GM13977 (cell line): ENCODE results near the gene PTCD1.

ENCODE experiments used
- DNase-seq: peaks from one replicate; pipeline ENCODE4 v3.0.0; 2012; ENCODE audit warnings: low spot score
- in situ Hi-C: fragments of 300-500 bp; cut with MboI; formaldehyde crosslinking; loops from one replicate; pipeline ENCODE4 v1.12.0; 2022; ENCODE audit warnings: low sequenced_read_pairs, low pct_unique_long_range_greater_than_20kb, mixed read lengths, inconsistent platforms; ENCODE audit not compliant: unreplicated experiment
- TF ChIP-seq, protein P1 (sequence below): IDR thresholded peaks from 2 replicates; pipeline ENCODE4 v1.5.1; 2012; ENCODE audit warnings: mild to moderate bottlenecking, control low read depth; ENCODE audit not compliant: insufficient read depth; ENCODE audit errors: extremely low read depth, missing control alignments

The PTCD1 gene

DNA sequence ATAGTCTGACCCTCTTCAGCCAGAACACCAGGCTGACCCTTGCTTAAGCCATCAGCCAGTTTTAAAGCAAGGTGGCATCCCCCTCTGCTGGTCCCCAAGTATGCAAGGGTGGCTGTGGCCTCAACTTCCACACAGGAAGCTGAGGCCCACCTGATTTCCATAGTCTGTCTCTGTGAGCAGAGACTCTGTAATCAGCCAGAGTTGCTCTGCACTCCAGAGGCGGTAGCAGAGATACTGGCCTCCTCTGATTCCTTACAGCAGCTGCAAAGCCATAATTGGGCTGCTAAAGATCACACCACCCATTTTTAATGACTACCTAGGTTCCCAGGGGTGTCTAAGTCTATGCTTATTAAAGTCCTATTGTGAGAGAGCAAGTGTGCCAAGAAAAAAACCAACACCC is 32.0 kb downstream of the PTCD1 start:
- no peak for DNase-seq
- TF ChIP-seq, protein P1, sequence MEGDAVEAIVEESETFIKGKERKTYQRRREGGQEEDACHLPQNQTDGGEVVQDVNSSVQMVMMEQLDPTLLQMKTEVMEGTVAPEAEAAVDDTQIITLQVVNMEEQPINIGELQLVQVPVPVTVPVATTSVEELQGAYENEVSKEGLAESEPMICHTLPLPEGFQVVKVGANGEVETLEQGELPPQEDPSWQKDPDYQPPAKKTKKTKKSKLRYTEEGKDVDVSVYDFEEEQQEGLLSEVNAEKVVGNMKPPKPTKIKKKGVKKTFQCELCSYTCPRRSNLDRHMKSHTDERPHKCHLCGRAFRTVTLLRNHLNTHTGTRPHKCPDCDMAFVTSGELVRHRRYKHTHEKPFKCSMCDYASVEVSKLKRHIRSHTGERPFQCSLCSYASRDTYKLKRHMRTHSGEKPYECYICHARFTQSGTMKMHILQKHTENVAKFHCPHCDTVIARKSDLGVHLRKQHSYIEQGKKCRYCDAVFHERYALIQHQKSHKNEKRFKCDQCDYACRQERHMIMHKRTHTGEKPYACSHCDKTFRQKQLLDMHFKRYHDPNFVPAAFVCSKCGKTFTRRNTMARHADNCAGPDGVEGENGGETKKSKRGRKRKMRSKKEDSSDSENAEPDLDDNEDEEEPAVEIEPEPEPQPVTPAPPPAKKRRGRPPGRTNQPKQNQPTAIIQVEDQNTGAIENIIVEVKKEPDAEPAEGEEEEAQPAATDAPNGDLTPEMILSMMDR: no peak
- in situ Hi-C loops: no loop called here

- in situ Hi-C loops: no loop called here
- TF ChIP-seq, protein P1: no peak
- no peak for DNase-seq
Measured at GRCh38 chr7:99404977-99405320, 33.6 kb downstream of the PTCD1 start.

GRCh38 chr7:99404235-99404976 is 34.2 kb downstream of the PTCD1 start:
- TF ChIP-seq, protein P1: no peak
- no peak for DNase-seq
- in situ Hi-C loops: no loop called here

DNA sequence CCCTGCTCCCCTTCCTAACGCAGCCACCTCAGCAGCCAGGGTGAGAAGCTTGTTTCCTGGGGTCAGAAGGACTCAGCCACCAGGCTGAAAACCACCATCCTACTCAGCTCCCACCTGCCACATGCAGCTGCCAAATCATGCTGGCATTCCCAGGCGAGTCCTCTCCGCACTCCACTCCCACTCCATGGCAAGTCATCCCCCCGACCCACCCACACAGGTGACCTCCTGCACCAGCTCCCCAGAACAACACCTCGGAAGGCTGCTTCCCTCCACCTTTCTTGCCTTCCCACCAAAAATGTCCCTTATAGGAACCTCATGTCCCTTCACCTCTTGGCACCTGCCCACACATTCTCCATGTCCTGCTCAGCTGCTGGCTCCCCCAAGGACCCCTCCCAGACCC is 34.8 kb downstream of the PTCD1 start:
- TF ChIP-seq, protein P1: no peak
- no peak for DNase-seq
- in situ Hi-C loops: no loop called here

DNA sequence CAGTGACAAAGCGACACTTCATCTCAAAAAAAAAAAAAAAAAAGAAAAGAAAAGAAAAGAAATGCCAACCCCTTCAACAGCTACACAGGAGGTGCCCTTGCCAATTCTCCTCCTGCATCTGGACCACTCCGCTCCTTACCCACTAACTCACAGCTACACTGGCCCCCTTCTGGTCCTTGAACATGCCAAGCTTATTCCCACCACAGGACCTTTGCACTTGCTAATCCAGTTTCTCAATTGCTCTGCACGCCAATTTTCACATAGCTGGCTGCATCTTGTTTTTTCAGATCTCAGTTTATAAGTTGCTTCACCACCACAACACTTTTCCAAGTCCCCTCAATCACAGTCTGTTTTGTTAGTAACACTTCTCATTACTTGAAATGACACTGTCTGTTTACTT is 35.7 kb downstream of the PTCD1 start:
- no peak for DNase-seq
- in situ Hi-C loops: no loop called here
- TF ChIP-seq, protein P1: no peak

GRCh38 chr7:99399597-99399996 is 39.0 kb downstream of the PTCD1 start:
- in situ Hi-C loops: no loop called here
- TF ChIP-seq, protein P1: no peak
- no peak for DNase-seq
